GM23338 (cell line): ENCODE results near the gene NFKBIA.

Source experiments
- CREB1 ChIP-seq: fragments of 250-450 bp; sonication (Bioruptor Pico); IDR thresholded peaks from 2 replicates; pipeline ENCODE4 v1.5.0; 2020; ENCODE audit warnings: low read depth, mild to moderate bottlenecking, moderate library complexity
- CTCF ChIP-seq, 2 experiments: fragments of 200-600 bp in 1 of 2; sonication (generic) in 1 of 2; conservative IDR thresholded peaks; 2 replicates each; pipeline versions ENCODE4 v1.5.1 to v1.6.1; 2016 to 2017; ENCODE audit warnings: antibody characterized with exemption in 2 of 2, low read depth in 2 of 2, mild to moderate bottlenecking in 2 of 2, moderate library complexity in 1 of 2
- ETS1 ChIP-seq: IDR thresholded peaks from 2 replicates; pipeline ENCODE4 v1.6.1; 2016; ENCODE audit warnings: antibody characterized with exemption
- EZH2 ChIP-seq: fragments of 200-600 bp; sonication (generic); IDR thresholded peaks from one replicate; pipeline ENCODE4 v1.8.0; 2017; ENCODE audit warnings: antibody characterized with exemption, mild to moderate bottlenecking, low read depth; ENCODE audit not compliant: unreplicated experiment
- EZH2phosphoT487 ChIP-seq: fragments of 200-600 bp; sonication (generic); IDR thresholded peaks from one replicate; pipeline ENCODE4 v1.8.1; 2018; ENCODE audit warnings: antibody characterized with exemption; ENCODE audit not compliant: unreplicated experiment
- JUNB ChIP-seq: IDR thresholded peaks from one replicate; pipeline ENCODE4 v1.6.1; 2016; ENCODE audit warnings: antibody characterized with exemption; ENCODE audit not compliant: unreplicated experiment
- NANOG ChIP-seq: IDR thresholded peaks from 2 replicates; pipeline ENCODE4 v1.6.1; 2016; ENCODE audit warnings: antibody characterized with exemption, borderline replicate concordance
- POLR2AphosphoS5 ChIP-seq: IDR thresholded peaks from 2 replicates; pipeline ENCODE4 v1.6.1; 2016; ENCODE audit warnings: antibody characterized with exemption, low read depth
- REST ChIP-seq: IDR thresholded peaks from one replicate; pipeline ENCODE4 v1.6.1; 2018; ENCODE audit warnings: antibody characterized with exemption; ENCODE audit not compliant: unreplicated experiment
- STAT1 ChIP-seq: IDR thresholded peaks from one replicate; pipeline ENCODE4 v1.6.1; 2016; ENCODE audit warnings: antibody characterized with exemption; ENCODE audit not compliant: unreplicated experiment
- ZNF114 ChIP-seq: fragments of 250-450 bp; sonication (Bioruptor Pico); IDR thresholded peaks from 2 replicates; pipeline ENCODE4 v1.5.0; 2020; ENCODE audit warnings: mild to moderate bottlenecking, moderate library complexity
- ZNF331 ChIP-seq: fragments of 250-450 bp; sonication (Bioruptor Pico); IDR thresholded peaks from 2 replicates; pipeline ENCODE4 v1.5.0; 2020; ENCODE audit warnings: low read depth, mild to moderate bottlenecking, moderate library complexity

GRCh38 chr14:35378425-35379233 lies 25.9 kb downstream of the NFKBIA start:
- TF ChIP-seq CTCF (conservative IDR thresholded peaks at IDR 0.05; ENCODE audit: low read depth in 2 of 2), result no peak
- TF ChIP-seq EZH2phosphoT487, result no peak
- TF ChIP-seq POLR2AphosphoS5, result no peak
- no peak for TF ChIP-seq NANOG
- TF ChIP-seq EZH2, result no peak
- no peak for TF ChIP-seq REST
- TF ChIP-seq CREB1 (CRISPR knock-in tag), result no peak
- no peak for TF ChIP-seq JUNB
- TF ChIP-seq STAT1, result no peak
- TF ChIP-seq ZNF331, result no peak
- no peak for TF ChIP-seq ETS1
- TF ChIP-seq ZNF114 (CRISPR knock-in tag), result no peak
